SK-N-SH (cell line): ENCODE results near the gene RNF111. TPM values are rescaled to one million over a fixed set of nuclear protein-coding genes. Genes with fewer than 3 reads are reported as not detected.

ENCODE experiments used
- CTCF ChIA-PET: fragments of 300-600, 350-600 bp; formaldehyde crosslinking; extraction: SDS; loops from one replicate; lab custom pipeline; 2021; lab: Yijun Ruan, JAX
- POLR2A ChIA-PET: fragments of 350-600 bp; sonication (Branson Sonifier 250); formaldehyde crosslinking; extraction: SDS; loops from one replicate; lab custom pipeline; 2020; ENCODE audit warnings: antibody characterized with exemption, inconsistent platforms; lab: Yijun Ruan, JAX
- DNase-seq: peaks from one replicate; pipeline ENCODE4 v3.0.0; 2012
- H2AFZ ChIP-seq: fragments of 200-600 bp; sonication (generic); 2 replicates; pipeline ENCODE4 v1.8.1; 2016; ENCODE audit warnings: antibody characterized with exemption, mild to moderate bottlenecking, low read depth
- H3F3A ChIP-seq: fragments of 200-600 bp; sonication (generic); replicated peaks from 2 replicates; pipeline ENCODE3; 2016; ENCODE audit warnings: antibody characterized with exemption, mild to moderate bottlenecking; ENCODE audit not compliant: insufficient read depth
- H3K27ac ChIP-seq, 2 experiments: fragments of 200-500 bp in 1 of 2; fragments of 200-600 bp in 1 of 2; sonication (Bioruptor generic) in 1 of 2; sonication (generic), shearing (Covaris generic) in 1 of 2; 2 replicates each; pipeline versions ENCODE4 v1.5.1 to v1.6.1; 2014 to 2016; ENCODE audit warnings: low read depth in 2 of 2, inconsistent platforms in 1 of 2, low read length in 1 of 2, mild to moderate bottlenecking in 1 of 2, mixed read lengths in 1 of 2
- H3K27me3 ChIP-seq: fragments of 200-600 bp; sonication (generic), shearing (Covaris generic); 2 replicates; pipeline ENCODE4 v1.6.1; 2016; ENCODE audit warnings: mixed run types; ENCODE audit not compliant: insufficient read depth
- H3K36me3 ChIP-seq, 2 experiments: fragments of 200-500 bp in 1 of 2; fragments of 200-600 bp in 1 of 2; sonication (Bioruptor generic) in 1 of 2; sonication (generic) in 1 of 2; replicated peaks in 1 of 2; 2 replicates each; pipeline versions ENCODE3 to v1.5.1; 2014 to 2016; ENCODE audit warnings: low read length in 1 of 2, mild to moderate bottlenecking in 1 of 2; ENCODE audit not compliant: insufficient read depth in 2 of 2, control insufficient read depth in 1 of 2
- H3K4me1 ChIP-seq, 2 experiments: fragments of 200-500 bp in 1 of 2; fragments of 200-600 bp in 1 of 2; sonication (Bioruptor generic) in 1 of 2; sonication (generic), shearing (Covaris generic) in 1 of 2; 2 replicates each; pipeline versions ENCODE4 v1.5.1 to v1.6.1; 2014 to 2016; ENCODE audit warnings: low read depth in 1 of 2, low read length in 1 of 2, mixed run types in 1 of 2; ENCODE audit not compliant: insufficient read depth in 2 of 2, control insufficient read depth in 1 of 2
- H3K4me2 ChIP-seq: fragments of 200-600 bp; sonication (generic), shearing (Covaris generic); 2 replicates; pipeline ENCODE4 v1.6.1; 2017; ENCODE audit warnings: mixed run types
- H3K4me3 ChIP-seq, 2 experiments: fragments of 200-500 bp in 1 of 2; fragments of 200-600 bp in 1 of 2; sonication (Bioruptor generic) in 1 of 2; sonication (generic), shearing (Covaris generic) in 1 of 2; 2 replicates each; pipeline versions ENCODE4 v1.5.1 to v1.8.1; 2014 to 2016; ENCODE audit warnings: low read depth in 2 of 2, inconsistent platforms in 1 of 2, low read length in 1 of 2, mild to moderate bottlenecking in 1 of 2, mixed read lengths in 1 of 2, moderate library complexity in 1 of 2
- H3K79me2 ChIP-seq: fragments of 200-600 bp; sonication (generic); 2 replicates; pipeline ENCODE4 v1.8.1; 2017; ENCODE audit warnings: mild to moderate bottlenecking; ENCODE audit not compliant: insufficient read depth
- H3K9ac ChIP-seq: fragments of 200-600 bp; sonication (generic); 2 replicates; pipeline ENCODE4 v1.6.1; 2017; ENCODE audit warnings: mixed run types
- H3K9me2 ChIP-seq: fragments of 200-600 bp; sonication (generic); 2 replicates; pipeline ENCODE4 v1.6.1; 2017; ENCODE audit warnings: mixed run types
- H3K9me3 ChIP-seq: fragments of 200-600 bp; sonication (generic); 2 replicates; pipeline ENCODE4 v1.6.1; 2017; ENCODE audit warnings: mixed run types, mild to moderate bottlenecking, moderate library complexity
- H4K20me1 ChIP-seq: fragments of 200-600 bp; sonication (generic); 2 replicates; pipeline ENCODE4 v1.6.1; 2017; ENCODE audit warnings: mild to moderate bottlenecking, mixed run types; ENCODE audit not compliant: insufficient read depth
- EP300 ChIP-seq, 2 experiments: IDR thresholded peaks; 2 replicates each; pipeline versions ENCODE4 v1.4.0 to v1.6.1; 2012; ENCODE audit warnings: borderline replicate concordance in 1 of 2, low read depth in 1 of 2, low read length in 1 of 2
- EZH2phosphoT487 ChIP-seq: fragments of 200-600 bp; sonication (generic); IDR thresholded peaks from 2 replicates; pipeline ENCODE4 v1.6.1; 2017; ENCODE audit warnings: low read depth, mixed run types, mild to moderate bottlenecking, antibody characterized with exemption, moderate library complexity, borderline replicate concordance
- FOSL2 ChIP-seq: IDR thresholded peaks from 2 replicates; pipeline ENCODE4 v1.4.0; 2012; ENCODE audit warnings: low read depth, mild to moderate bottlenecking, moderate library complexity, borderline replicate concordance
- FOXJ3 ChIP-seq: sonication (generic); formaldehyde crosslinking; IDR thresholded peaks from 2 replicates; pipeline ENCODE4 v1.5.1; 2020; ENCODE audit warnings: mild to moderate bottlenecking, missing genetic modification reagents
- GATA2 ChIP-seq: sonication (generic); formaldehyde crosslinking; IDR thresholded peaks from 2 replicates; pipeline ENCODE4 v1.5.0; 2020; ENCODE audit warnings: mild to moderate bottlenecking, missing genetic modification reagents
- JUND ChIP-seq: IDR thresholded peaks from 2 replicates; pipeline ENCODE4 v1.4.0; 2012
- MEF2A ChIP-seq: IDR thresholded peaks from 2 replicates; pipeline ENCODE4 v1.4.0; 2012; ENCODE audit warnings: low read depth, borderline replicate concordance
- POLR2AphosphoS5 ChIP-seq: IDR thresholded peaks from 2 replicates; pipeline ENCODE4 v1.6.1; 2012; ENCODE audit warnings: low read depth, low read length
- RAD21 ChIP-seq: IDR thresholded peaks from 2 replicates; pipeline ENCODE4 v1.6.1; 2012; ENCODE audit warnings: mild to moderate bottlenecking, low read length
- TAF1 ChIP-seq: IDR thresholded peaks from 2 replicates; pipeline ENCODE4 v1.6.1; 2012; ENCODE audit warnings: low read depth, mild to moderate bottlenecking, low read length, moderate library complexity, borderline replicate concordance
- TCF12 ChIP-seq: IDR thresholded peaks from 2 replicates; pipeline ENCODE4 v1.4.0; 2012
- YY1 ChIP-seq: IDR thresholded peaks from 2 replicates; pipeline ENCODE4 v1.4.0; 2012; ENCODE audit warnings: low read depth, mild to moderate bottlenecking
- WGBS: methylation state at CpG from one replicate; pipeline ENCODE4 v1.1.6; 2017; ENCODE audit warnings: low lambda C conversion rate; 5-methylcytosine and 5-hydroxymethylcytosine counted together
- polyA plus RNA-seq, 3 experiments: library from polyadenylated mRNA; depleted of rRNA; stranded (reverse); fragments of >200 nt; gene quantifications; 2 replicates each; pipeline ENCODE4 v1.2.3, GENCODE V29; 2012
- TF ChIP-seq, protein P1 (sequence below): IDR thresholded peaks from 2 replicates; pipeline ENCODE4 v1.4.0; 2012; ENCODE audit warnings: low read depth, borderline replicate concordance
- TF ChIP-seq, protein P2 (sequence below): fragments of 150-350 bp; IDR thresholded peaks from 2 replicates; pipeline ENCODE4 v1.6.1; 2016; ENCODE audit warnings: mild to moderate bottlenecking, low read depth, low read length

The RNF111 gene
- polyA plus RNA-seq, 1 of the 3 experiments (the other 2 are of a cell fraction): 16.5 TPM

DNA sequence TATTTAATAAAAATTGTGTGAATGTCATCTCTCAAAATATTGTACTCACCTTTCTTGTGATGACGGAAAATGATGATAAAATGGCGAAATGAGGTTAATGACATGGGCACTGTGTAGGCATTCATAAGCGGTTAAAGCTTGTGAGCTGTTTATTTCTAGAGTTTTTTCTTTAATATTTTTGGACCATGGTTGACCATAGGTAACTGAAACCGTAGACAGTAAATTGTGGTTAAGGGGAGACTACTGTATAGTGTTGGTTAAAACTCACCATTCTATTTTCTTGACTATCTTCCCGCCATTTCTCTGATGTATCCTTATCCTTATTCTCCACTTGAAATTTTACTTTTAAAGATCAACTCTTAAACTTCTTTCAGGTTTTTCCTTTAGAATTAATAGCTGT, 14.5 kb downstream of the RNF111 start (continued):
- no peak for TF ChIP-seq EP300 (IDR thresholded peaks at IDR 0.05; ENCODE audit: borderline replicate concordance in 1 of 2, low read depth in 1 of 2, low read length in 1 of 2)

DNA sequence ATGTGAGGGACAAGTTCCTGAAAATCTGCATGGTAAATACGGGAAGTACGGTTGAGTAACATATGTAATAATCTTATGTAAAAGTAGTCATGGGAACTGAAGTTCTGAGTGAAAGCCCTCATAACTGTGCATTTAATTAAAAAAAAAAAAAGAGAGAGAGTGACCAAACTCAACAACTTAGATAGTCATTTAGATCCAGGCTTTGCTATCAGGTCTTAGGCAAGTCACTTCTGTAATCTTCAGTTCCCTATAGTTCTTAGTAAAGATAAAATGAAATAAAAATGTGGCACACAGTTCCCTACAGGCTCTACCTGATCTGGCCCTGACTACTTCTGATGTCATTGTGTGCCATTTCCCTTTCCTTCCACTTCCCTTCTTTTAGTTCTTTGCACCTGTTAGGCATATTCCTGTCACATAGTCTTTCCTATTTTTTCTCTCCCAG, 15.0 kb downstream of the RNF111 start:
- TF ChIP-seq RAD21: no peak
- no peak for TF ChIP-seq FOXJ3 (CRISPR knock-in tag)
- TF ChIP-seq, all 33 proteins: peak for 0
- Histone ChIP-seq H3K27ac (no peak overlapping the region), H3F3A (peaks cover 7% of the 10 kb centered on the region), H3K79me2 (peaks cover 98% of the 10 kb centered on the region), H2AFZ (no peak overlapping the region), H3K9me2 (no peaks in the 10 kb centered on the region), H3K9ac (no peak overlapping the region), H3K4me3 (no peak overlapping the region), H3K4me1 (no peaks in the 10 kb centered on the region; a peak in 1 of 4 replicates), H3K9me3 (no peaks in the 10 kb centered on the region), H3K4me2 (no peak overlapping the region), H4K20me1 (peaks cover 71% of the 10 kb centered on the region), H3K27me3 (no peaks in the 10 kb centered on the region), H3K36me3 (peaks cover 15 to 37% of the 10 kb centered on the region in 2 experiments)
- ChIA-PET POLR2A (no interaction called here), CTCF (interaction anchor here (0.9 to 1.0 kb wide), 2 partner anchors 23 to 141 kb away, joined by 3 read pairs; no protein-coding TSS in a partner anchor)
- DNase-seq: no peak
- WGBS: 97% methylated on average over 2 of the region's 2 CpGs

DNA sequence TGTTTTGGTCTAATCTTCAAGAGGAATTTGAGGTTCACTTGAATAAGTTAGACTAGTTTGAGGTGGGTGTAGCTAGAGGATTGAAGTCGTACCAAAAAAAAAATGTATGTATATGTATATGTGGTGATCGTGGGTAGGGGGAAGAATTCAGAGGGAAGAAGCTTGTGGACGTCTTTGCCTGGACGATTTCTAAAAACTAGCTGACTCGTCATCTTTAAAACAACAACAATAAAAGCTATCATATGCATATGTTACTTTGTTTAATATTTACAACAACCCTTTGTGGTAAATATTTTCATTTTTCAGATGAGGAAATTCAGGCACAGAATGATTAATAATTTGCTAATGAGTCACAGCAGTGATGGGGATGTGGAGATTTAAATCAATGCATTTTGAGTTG, 18.1 kb downstream of the RNF111 start:
- Histone ChIP-seq H3K36me3 (peaks cover 15 to 37% of the 10 kb centered on the region in 2 experiments), H3K9me2 (no peaks in the 10 kb centered on the region), H2AFZ (no peak overlapping the region), H3F3A (peaks cover 4% of the 10 kb centered on the region), H3K27ac (no peak overlapping the region), H3K9ac (no peak overlapping the region), H3K27me3 (no peaks in the 10 kb centered on the region), H3K4me3 (no peak overlapping the region), H3K9me3 (no peaks in the 10 kb centered on the region), H3K79me2 (peaks cover 96% of the 10 kb centered on the region), H3K4me1 (no peaks in the 10 kb centered on the region; a peak in 1 of 4 replicates), H4K20me1 (peaks cover 55% of the 10 kb centered on the region), H3K4me2 (no peak overlapping the region)
- 95% methylated on average over 5 of the region's 5 CpGs for WGBS
- TF ChIP-seq, protein P1, sequence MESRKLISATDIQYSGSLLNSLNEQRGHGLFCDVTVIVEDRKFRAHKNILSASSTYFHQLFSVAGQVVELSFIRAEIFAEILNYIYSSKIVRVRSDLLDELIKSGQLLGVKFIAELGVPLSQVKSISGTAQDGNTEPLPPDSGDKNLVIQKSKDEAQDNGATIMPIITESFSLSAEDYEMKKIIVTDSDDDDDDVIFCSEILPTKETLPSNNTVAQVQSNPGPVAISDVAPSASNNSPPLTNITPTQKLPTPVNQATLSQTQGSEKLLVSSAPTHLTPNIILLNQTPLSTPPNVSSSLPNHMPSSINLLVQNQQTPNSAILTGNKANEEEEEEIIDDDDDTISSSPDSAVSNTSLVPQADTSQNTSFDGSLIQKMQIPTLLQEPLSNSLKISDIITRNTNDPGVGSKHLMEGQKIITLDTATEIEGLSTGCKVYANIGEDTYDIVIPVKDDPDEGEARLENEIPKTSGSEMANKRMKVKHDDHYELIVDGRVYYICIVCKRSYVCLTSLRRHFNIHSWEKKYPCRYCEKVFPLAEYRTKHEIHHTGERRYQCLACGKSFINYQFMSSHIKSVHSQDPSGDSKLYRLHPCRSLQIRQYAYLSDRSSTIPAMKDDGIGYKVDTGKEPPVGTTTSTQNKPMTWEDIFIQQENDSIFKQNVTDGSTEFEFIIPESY: no peak
- TF ChIP-seq MEF2A: no peak
- TF ChIP-seq EZH2phosphoT487: no peak
- no peak for TF ChIP-seq POLR2AphosphoS5
- TF ChIP-seq YY1: no peak
- TF ChIP-seq JUND: no peak
- TF ChIP-seq EP300 (IDR thresholded peaks at IDR 0.05; ENCODE audit: borderline replicate concordance in 1 of 2, low read depth in 1 of 2, low read length in 1 of 2): no peak
- no peak for TF ChIP-seq TAF1
- TF ChIP-seq GATA2 (CRISPR knock-in tag): no peak
- TF ChIP-seq FOXJ3 (CRISPR knock-in tag): no peak
- TF ChIP-seq, protein P2, sequence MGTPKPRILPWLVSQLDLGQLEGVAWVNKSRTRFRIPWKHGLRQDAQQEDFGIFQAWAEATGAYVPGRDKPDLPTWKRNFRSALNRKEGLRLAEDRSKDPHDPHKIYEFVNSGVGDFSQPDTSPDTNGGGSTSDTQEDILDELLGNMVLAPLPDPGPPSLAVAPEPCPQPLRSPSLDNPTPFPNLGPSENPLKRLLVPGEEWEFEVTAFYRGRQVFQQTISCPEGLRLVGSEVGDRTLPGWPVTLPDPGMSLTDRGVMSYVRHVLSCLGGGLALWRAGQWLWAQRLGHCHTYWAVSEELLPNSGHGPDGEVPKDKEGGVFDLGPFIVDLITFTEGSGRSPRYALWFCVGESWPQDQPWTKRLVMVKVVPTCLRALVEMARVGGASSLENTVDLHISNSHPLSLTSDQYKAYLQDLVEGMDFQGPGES: no peak
- no peak for TF ChIP-seq TCF12
- TF ChIP-seq FOSL2: no peak
- CTCF ChIA-PET: no interaction called here
- DNase-seq: no peak
- POLR2A ChIA-PET: no interaction called here
